Measurements from ENCODE around the gene SLC16A10. TPM values are rescaled to one million over a fixed set of nuclear protein-coding genes. Genes with fewer than 3 reads are reported as not detected.

SLC16A10 gene
- total and polyA plus RNA-seq, 7 experiments from 2014 or later = 1.6 to 27.7 (median 16.7) TPM

DNA sequence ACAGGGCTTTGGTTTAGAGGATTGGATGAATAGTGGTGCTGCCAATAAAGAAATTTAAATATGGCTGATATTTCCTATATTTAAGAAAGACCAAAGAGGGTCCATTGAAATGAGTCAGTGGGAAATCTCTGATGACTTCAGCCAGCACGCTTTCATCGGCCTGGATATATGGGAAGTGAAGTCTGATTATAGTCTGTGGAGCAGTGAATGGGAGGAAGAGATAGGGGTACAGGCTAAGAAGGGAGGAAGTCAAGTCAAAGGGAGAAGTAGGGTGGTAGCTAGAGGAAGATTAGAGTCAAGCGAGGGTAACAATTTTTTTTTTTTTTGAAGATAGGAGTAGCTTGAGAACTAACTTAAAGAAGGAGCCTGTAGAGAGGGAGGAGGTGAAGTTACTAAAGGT lies 22.7 kb downstream of the SLC16A10 start:
- Mint-ChIP-seq H3K27ac (peak overlapping the region in 7 of 9 donors; percentile 2 to 79 (median 29)), H3K9me3 (peaks cover 0 to 16% (median 9%) of the 10 kb centered on the region in 11 donors), H3K4me1 (peaks cover 15 to 82% (median 53%) of the 10 kb centered on the region in 7 donors), H3K36me3 (peaks cover 7 to 38% (median 19%) of the 10 kb centered on the region in 5 donors), H3K27me3 (no peaks in the 10 kb centered on the region), H3K4me3 (peak overlapping the region in 2 of 10 donors; percentile 40 to 48)
- Histone ChIP-seq H3K27me3 (ENCODE audit: control insufficient read depth in 2 of 2, insufficient read depth in 2 of 2, low read length in 2 of 2) (no peaks in the 10 kb centered on the region), H3K36me3 (ENCODE audit: control insufficient read depth in 2 of 3, insufficient read depth in 3 of 3, low read length in 3 of 3) (no peaks in the 10 kb centered on the region), H3K9me3 (ENCODE audit: control insufficient read depth in 2 of 3, low read length in 3 of 3) (peaks cover 0 to 4% (median 0%) of the 10 kb centered on the region in 3 experiments), H3K4me3 (ENCODE audit: low read length) (no peak overlapping the region), H3K4me1 (ENCODE audit: control insufficient read depth in 2 of 2, insufficient read depth in 2 of 2, low read length in 2 of 2) (peaks cover 5 to 18% of the 10 kb centered on the region in 2 donors), H3K27ac (ENCODE audit: low read depth, low read length) (no peak overlapping the region)
- DNase-seq = no peak
- intact Hi-C loops (cut with micrococcal nuclease) = no loop called here
- ATAC-seq = no peak
- ChIA-PET CTCF (no interaction called here), POLR2A (interaction anchor here (0.8 kb wide), 1 partner anchor 116 kb away, joined by 4 read pairs; no protein-coding TSS in a partner anchor)

DNA sequence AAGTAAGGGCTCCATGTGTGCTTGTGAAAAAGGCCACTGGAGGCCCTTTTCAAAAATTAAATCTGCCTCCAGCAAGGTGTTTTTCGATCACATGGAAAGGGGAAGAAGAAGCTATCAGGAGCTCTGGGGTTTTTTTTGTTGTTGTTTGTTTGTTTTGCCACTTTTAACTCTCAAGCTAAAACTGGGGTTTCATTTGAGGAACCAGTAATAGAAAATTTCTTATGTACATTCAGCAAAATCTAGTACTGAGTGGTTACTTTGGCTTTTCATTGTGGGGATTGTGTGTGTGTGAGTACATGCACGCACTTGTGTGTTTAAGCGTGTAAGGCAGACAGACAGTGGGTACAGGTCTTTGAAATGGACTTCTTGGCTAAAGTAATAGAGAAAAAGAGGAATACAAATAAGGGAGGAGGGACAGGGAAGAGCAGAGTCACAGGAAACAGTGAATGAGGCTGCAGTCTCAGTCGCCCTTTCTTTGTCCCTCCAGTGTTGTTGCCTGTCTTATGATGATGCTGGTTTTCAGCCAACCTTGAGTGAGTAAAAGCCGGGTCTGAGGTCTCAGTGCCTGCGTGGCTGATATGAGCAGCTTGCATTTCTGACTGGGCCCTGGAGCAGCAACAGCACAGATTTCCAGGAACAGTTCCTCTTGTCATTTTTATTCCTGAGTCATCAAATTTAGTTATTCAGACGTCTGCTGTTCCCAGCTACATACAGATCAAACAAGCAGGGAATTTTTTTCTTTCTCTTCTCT lies 26.2 kb downstream of the SLC16A10 start:
- POLR2A ChIA-PET = interaction anchor here (0.7 to 1.7 kb wide), 4 partner anchors 11 to 442 kb away, joined by 3 to 5 read pairs (median 4); no protein-coding TSS in a partner anchor
- DNase-seq = peak in 4 of 9 donors; percentile 23 to 33 (median 23)
- Mint-ChIP-seq H3K27me3 (no peaks in the 10 kb centered on the region), H3K9me3 (peaks cover 0 to 7% (median 5%) of the 10 kb centered on the region in 11 donors), H3K36me3 (peaks cover 0 to 28% (median 11%) of the 10 kb centered on the region in 5 donors), H3K4me1 (peaks cover 12 to 74% (median 46%) of the 10 kb centered on the region in 7 donors), H3K27ac (peak overlapping the region; percentile 53 to 96 (median 93)), H3K4me3 (peak overlapping the region; percentile 13 to 90 (median 74))
- no peaks in the 10 kb centered on the region for H3K27me3 ChIP-seq (ENCODE audit: control insufficient read depth in 2 of 2, insufficient read depth in 2 of 2, low read length in 2 of 2)
- no peaks in the 10 kb centered on the region for H3K9me3 ChIP-seq (ENCODE audit: control insufficient read depth in 2 of 3, low read length in 3 of 3)
- peak; percentile 75 for ATAC-seq
- peaks cover 5 to 26% of the 10 kb centered on the region in 2 donors for H3K4me1 ChIP-seq (ENCODE audit: control insufficient read depth in 2 of 2, insufficient read depth in 2 of 2, low read length in 2 of 2)
- peak overlapping the region; percentile 1 for H3K4me3 ChIP-seq (ENCODE audit: low read length)
- CTCF ChIA-PET = no interaction called here
- H3K27ac ChIP-seq (ENCODE audit: low read depth, low read length) = peak overlapping the region; percentile 58
- no peaks in the 10 kb centered on the region for H3K36me3 ChIP-seq (ENCODE audit: control insufficient read depth in 2 of 3, insufficient read depth in 3 of 3, low read length in 3 of 3)
- intact Hi-C loops (cut with micrococcal nuclease) = loop anchor here in 1 of 2 donors (1.0 kb wide), 3 partner anchors 17 to 146 kb away; a partner anchor contains a TSS

- Histone ChIP-seq H3K36me3 (ENCODE audit: control insufficient read depth in 2 of 3, insufficient read depth in 3 of 3, low read length in 3 of 3) (no peaks in the 10 kb centered on the region), H3K4me3 (ENCODE audit: low read length) (peak overlapping the region; percentile 1), H3K27ac (ENCODE audit: low read depth, low read length) (peak overlapping the region; percentile 58), H3K27me3 (ENCODE audit: control insufficient read depth in 2 of 2, insufficient read depth in 2 of 2, low read length in 2 of 2) (no peaks in the 10 kb centered on the region), H3K9me3 (ENCODE audit: control insufficient read depth in 2 of 3, low read length in 3 of 3) (no peaks in the 10 kb centered on the region), H3K4me1 (ENCODE audit: control insufficient read depth in 2 of 2, insufficient read depth in 2 of 2, low read length in 2 of 2) (peaks cover 5 to 26% of the 10 kb centered on the region in 2 donors)
- intact Hi-C loops (cut with micrococcal nuclease) = loop anchor here in 1 of 2 donors (1.0 kb wide), 3 partner anchors 18 to 145 kb away; a partner anchor contains a TSS
- peaks cover 0 to 7% (median 5%) of the 10 kb centered on the region in 11 donors for H3K9me3 Mint-ChIP-seq
- no peaks in the 10 kb centered on the region for H3K27me3 Mint-ChIP-seq
- H3K4me3 Mint-ChIP-seq = peak overlapping the region; percentile 13 to 90 (median 74)
- peak; percentile 75 for ATAC-seq
- peaks cover 12 to 71% (median 46%) of the 10 kb centered on the region in 7 donors for H3K4me1 Mint-ChIP-seq
- ChIA-PET CTCF (no interaction called here), POLR2A (interaction anchor here (0.7 kb wide), 2 partner anchors 12 to 443 kb away, joined by 3 read pairs; no protein-coding TSS in a partner anchor)
- peak overlapping the region; percentile 53 to 96 (median 93) for H3K27ac Mint-ChIP-seq
- peaks cover 0 to 32% (median 11%) of the 10 kb centered on the region in 5 donors for H3K36me3 Mint-ChIP-seq
- DNase-seq = peak in 7 of 9 donors; percentile 21 to 50 (median 45)
Measured at GRCh38 chr6:111114087-111114443, 26.8 kb downstream of the SLC16A10 start.

DNA sequence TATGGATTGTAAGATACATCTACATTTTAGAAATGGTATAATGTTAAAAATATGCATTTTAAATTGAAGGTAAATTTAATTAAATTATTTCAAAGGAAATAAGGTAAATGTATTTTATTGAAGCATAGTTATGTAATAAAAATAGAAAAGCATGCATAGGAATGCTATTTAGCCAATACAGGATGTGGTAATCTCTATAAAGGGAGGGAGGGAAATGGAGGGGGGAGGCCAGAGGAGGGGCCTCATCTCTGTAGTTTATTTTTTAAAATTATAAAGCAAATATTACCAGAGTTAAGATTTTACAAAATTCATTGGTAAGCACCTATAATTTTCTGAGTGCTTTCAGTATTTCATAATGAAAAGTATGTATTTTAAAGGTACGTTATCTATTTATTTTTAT lies 27.2 kb downstream of the SLC16A10 start:
- Mint-ChIP-seq H3K27me3 (no peaks in the 10 kb centered on the region), H3K4me1 (peaks cover 12 to 68% (median 46%) of the 10 kb centered on the region in 7 donors), H3K4me3 (peak overlapping the region in 8 of 10 donors; percentile 66 to 90 (median 76)), H3K27ac (peak overlapping the region in 7 of 9 donors; percentile 88 to 96 (median 93)), H3K36me3 (peaks cover 0 to 30% (median 11%) of the 10 kb centered on the region in 5 donors), H3K9me3 (peaks cover 0 to 7% (median 5%) of the 10 kb centered on the region in 11 donors)
- peak overlapping the region; percentile 58 for H3K27ac ChIP-seq (ENCODE audit: low read depth, low read length)
- ChIA-PET CTCF (interaction anchor here (1.0 kb wide), 1 partner anchor 11 kb away, joined by 3 read pairs; no protein-coding TSS in a partner anchor), POLR2A (interaction anchor here (0.6 to 1.4 kb wide), 3 partner anchors 27 to 164 kb away, joined by 3 to 6 read pairs (median 3); partner anchors contain the start of gene SLC16A10)
- no peaks in the 10 kb centered on the region for H3K9me3 ChIP-seq (ENCODE audit: control insufficient read depth in 2 of 3, low read length in 3 of 3)
- no peaks in the 10 kb centered on the region for H3K27me3 ChIP-seq (ENCODE audit: control insufficient read depth in 2 of 2, insufficient read depth in 2 of 2, low read length in 2 of 2)
- H3K4me1 ChIP-seq (ENCODE audit: control insufficient read depth in 2 of 2, insufficient read depth in 2 of 2, low read length in 2 of 2) = peaks cover 5 to 26% of the 10 kb centered on the region in 2 donors
- H3K4me3 ChIP-seq (ENCODE audit: low read length) = no peak overlapping the region
- intact Hi-C loops (cut with micrococcal nuclease) = loop anchor here in 1 of 2 donors (1.0 kb wide), 3 partner anchors 18 to 145 kb away; a partner anchor contains a TSS
- peak; percentile 59 for ATAC-seq
- DNase-seq = peak in 7 of 9 donors; percentile 24 to 55 (median 40)
- H3K36me3 ChIP-seq (ENCODE audit: control insufficient read depth in 2 of 3, insufficient read depth in 3 of 3, low read length in 3 of 3) = no peaks in the 10 kb centered on the region

- H3K4me1 Mint-ChIP-seq = peaks cover 16 to 59% (median 36%) of the 10 kb centered on the region in 7 donors
- Histone ChIP-seq H3K4me3 (ENCODE audit: low read length) (no peak overlapping the region), H3K27ac (ENCODE audit: low read depth, low read length) (no peak overlapping the region), H3K27me3 (ENCODE audit: control insufficient read depth in 2 of 2, insufficient read depth in 2 of 2, low read length in 2 of 2) (no peaks in the 10 kb centered on the region), H3K36me3 (ENCODE audit: control insufficient read depth in 2 of 3, insufficient read depth in 3 of 3, low read length in 3 of 3) (no peaks in the 10 kb centered on the region), H3K4me1 (ENCODE audit: control insufficient read depth in 2 of 2, insufficient read depth in 2 of 2, low read length in 2 of 2) (peaks cover 13 to 30% of the 10 kb centered on the region in 2 donors), H3K9me3 (ENCODE audit: control insufficient read depth in 2 of 3, low read length in 3 of 3) (no peaks in the 10 kb centered on the region)
- H3K9me3 Mint-ChIP-seq = peaks cover 0 to 7% (median 2%) of the 10 kb centered on the region in 11 donors
- intact Hi-C loops (cut with micrococcal nuclease) = no loop called here
- DNase-seq = no peak
- no peaks in the 10 kb centered on the region for H3K27me3 Mint-ChIP-seq
- POLR2A ChIA-PET = no interaction called here
- H3K27ac Mint-ChIP-seq = peak overlapping the region in 2 of 9 donors; percentile 32 to 39
- H3K4me3 Mint-ChIP-seq = no peak overlapping the region
- CTCF ChIA-PET = interaction anchor here (0.6 to 0.8 kb wide), 2 partner anchors 57 to 121 kb away, joined by 4 to 5 read pairs; no protein-coding TSS in a partner anchor
- H3K36me3 Mint-ChIP-seq = peaks cover 0 to 23% (median 11%) of the 10 kb centered on the region in 5 donors
- no peak for ATAC-seq
Measured at GRCh38 chr6:111118826-111119225, 31.5 kb downstream of the SLC16A10 start.

GRCh38 chr6:111119571-111120329 lies 32.4 kb downstream of the SLC16A10 start:
- DNase-seq (no peak), ATAC-seq (peak; percentile 42)
- H3K36me3 Mint-ChIP-seq = peaks cover 0 to 23% (median 11%) of the 10 kb centered on the region in 5 donors
- no peaks in the 10 kb centered on the region for H3K36me3 ChIP-seq (ENCODE audit: control insufficient read depth in 2 of 3, insufficient read depth in 3 of 3, low read length in 3 of 3)
- peaks cover 8 to 23% of the 10 kb centered on the region in 2 donors for H3K4me1 ChIP-seq (ENCODE audit: control insufficient read depth in 2 of 2, insufficient read depth in 2 of 2, low read length in 2 of 2)
- peak overlapping the region in 4 of 9 donors; percentile 28 to 38 (median 28) for H3K27ac Mint-ChIP-seq
- intact Hi-C loops (cut with micrococcal nuclease) = no loop called here
- H3K27ac ChIP-seq (ENCODE audit: low read depth, low read length) = no peak overlapping the region
- no peaks in the 10 kb centered on the region for H3K27me3 Mint-ChIP-seq
- H3K4me3 ChIP-seq (ENCODE audit: low read length) = no peak overlapping the region
- ChIA-PET POLR2A (no interaction called here), CTCF (interaction anchor here (0.8 kb wide), 1 partner anchor 120 kb away, joined by 4 read pairs; no protein-coding TSS in a partner anchor)
- H3K9me3 ChIP-seq (ENCODE audit: control insufficient read depth in 2 of 3, low read length in 3 of 3) = no peaks in the 10 kb centered on the region
- no peaks in the 10 kb centered on the region for H3K27me3 ChIP-seq (ENCODE audit: control insufficient read depth in 2 of 2, insufficient read depth in 2 of 2, low read length in 2 of 2)
- peaks cover 0 to 7% (median 2%) of the 10 kb centered on the region in 11 donors for H3K9me3 Mint-ChIP-seq
- no peak overlapping the region for H3K4me3 Mint-ChIP-seq
- peaks cover 12 to 59% (median 31%) of the 10 kb centered on the region in 7 donors for H3K4me1 Mint-ChIP-seq

Data from naive thymus-derived CD4-positive, alpha-beta T cell (primary cell).